GM21390 (cell line): Measurements from ENCODE around the gene ATAD3B.
"Not testable (repeated sequence)": the region's sequence is repeated elsewhere in the genome, so short reads cannot be mapped to it uniquely, and the experiment has no call there.

Experiments
- ATAC-seq: cut with Tn5 transposase; IDR thresholded peaks from one replicate; pipeline ENCODE4 v1.9.1; 2021; ENCODE audit not compliant: unreplicated experiment

Gene ATAD3B

DNA sequence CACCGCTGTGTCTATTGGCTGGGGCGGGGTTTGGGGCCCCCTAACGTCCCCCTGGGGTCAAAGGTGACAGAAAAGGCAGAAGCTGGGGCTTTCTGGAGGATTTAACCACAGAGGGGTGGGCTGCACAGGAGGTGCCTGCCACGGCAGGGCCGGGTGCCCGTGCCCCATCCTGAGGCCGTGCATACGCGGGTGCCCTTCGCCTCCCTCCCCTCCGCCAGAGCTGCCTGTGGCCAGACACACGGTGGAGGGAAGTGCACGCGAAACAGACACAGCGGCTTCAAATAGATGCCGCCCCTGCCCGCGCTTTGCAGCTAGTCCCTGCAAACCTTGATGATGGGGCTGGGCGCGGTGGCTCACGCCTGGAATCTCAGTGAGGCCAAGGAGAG is 37.9 kb downstream of the ATAD3B start:
- ATAC-seq, result not testable (repeated sequence)

- no peak for ATAC-seq
Measured at GRCh38 chr1:1510912-1511532, 39.5 kb downstream of the ATAD3B start.

GRCh38 chr1:1511533-1512285 is 40.1 kb downstream of the ATAD3B start, which contains the start of gene ATAD3A:
Gene ATAD3A (plus strand): TSS chr1:1512162. CDS start chr1:1512269, 107 bp downstream.
- ATAC-seq, result peak; percentile 77

GRCh38 chr1:1512425-1512824 is 40.9 kb downstream of the ATAD3B start:
- ATAC-seq, result peak; percentile 11

GRCh38 chr1:1513675-1514074 is 42.1 kb downstream of the ATAD3B start:
- not testable (repeated sequence) for ATAC-seq

- ATAC-seq, result not testable (repeated sequence)
Measured at GRCh38 chr1:1514376-1514775, 42.8 kb downstream of the ATAD3B start.

GRCh38 chr1:1516923-1517322 is 45.4 kb downstream of the ATAD3B start:
- ATAC-seq, result not testable (repeated sequence)

- no peak for ATAC-seq
Measured at GRCh38 chr1:1517973-1518620, 46.5 kb downstream of the ATAD3B start.

- not testable (repeated sequence) for ATAC-seq
Measured at GRCh38 chr1:1518621-1519007, 47.0 kb downstream of the ATAD3B start.

DNA sequence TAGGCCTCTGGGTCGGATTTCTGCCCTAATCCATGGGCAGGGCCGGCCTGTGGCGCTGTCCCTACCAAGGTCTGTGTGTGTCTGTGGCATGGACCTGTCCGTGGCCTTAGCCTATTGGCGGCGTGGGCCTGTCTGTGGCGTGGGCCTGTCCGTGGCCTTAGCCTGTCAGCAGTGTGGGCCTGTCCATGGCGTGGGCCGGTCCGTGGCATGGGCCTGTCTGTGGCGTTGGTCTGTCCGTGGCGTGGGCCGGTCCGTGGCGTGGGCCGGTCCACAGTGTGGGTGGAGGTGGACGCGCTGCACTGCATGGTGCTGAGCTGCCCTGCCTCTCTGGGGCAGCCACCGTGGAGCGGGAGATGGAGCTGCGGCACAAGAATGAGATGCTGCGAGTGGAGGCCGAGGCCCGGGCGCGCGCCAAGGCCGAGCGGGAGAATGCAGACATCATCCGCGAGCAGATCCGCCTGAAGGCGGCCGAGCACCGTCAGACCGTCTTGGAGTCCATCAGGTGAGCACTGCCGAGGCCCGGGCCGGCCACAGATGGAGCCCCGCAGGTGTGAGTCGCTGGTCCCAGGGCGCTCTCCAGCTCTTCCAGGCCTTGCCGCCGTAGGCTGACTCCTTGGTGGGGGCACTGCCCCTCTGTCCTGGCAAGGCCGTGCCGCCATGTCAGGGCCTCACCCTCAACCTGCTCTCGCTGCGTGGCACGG is 48.4 kb downstream of the ATAD3B start:
- not testable (repeated sequence) for ATAC-seq

GRCh38 chr1:1521331-1521730 is 49.8 kb downstream of the ATAD3B start:
- no peak for ATAC-seq

DNA sequence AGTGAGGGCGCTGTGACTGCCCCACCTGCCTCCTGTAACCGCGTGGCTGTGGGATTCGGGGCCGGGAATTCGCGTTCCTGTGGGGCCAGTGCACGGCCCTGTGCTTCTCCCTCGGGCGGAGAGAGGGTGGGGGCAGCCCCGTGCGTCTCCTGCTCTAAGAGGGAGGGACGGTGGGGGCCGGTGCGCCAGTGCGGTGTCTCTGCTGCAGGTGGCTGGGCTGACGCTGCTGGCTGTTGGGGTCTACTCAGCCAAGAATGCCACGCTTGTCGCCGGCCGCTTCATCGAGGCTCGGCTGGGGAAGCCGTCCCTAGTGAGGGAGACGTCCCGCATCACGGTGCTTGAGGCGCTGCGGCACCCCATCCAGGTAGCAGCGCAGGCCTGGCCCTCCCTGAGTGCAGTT is 51.0 kb downstream of the ATAD3B start:
- not testable (repeated sequence) for ATAC-seq

GRCh38 chr1:1523226-1523625 is 51.7 kb downstream of the ATAD3B start:
- not testable (repeated sequence) for ATAC-seq

GRCh38 chr1:1523651-1524050 is 52.1 kb downstream of the ATAD3B start:
- not testable (repeated sequence) for ATAC-seq

- ATAC-seq, result not testable (repeated sequence)
Measured at GRCh38 chr1:1524750-1525383, 53.3 kb downstream of the ATAD3B start.

- ATAC-seq, result not testable (repeated sequence)
Measured at GRCh38 chr1:1526476-1526875, 54.9 kb downstream of the ATAD3B start.

GRCh38 chr1:1527092-1527816 is 55.7 kb downstream of the ATAD3B start:
- ATAC-seq, result no peak

DNA sequence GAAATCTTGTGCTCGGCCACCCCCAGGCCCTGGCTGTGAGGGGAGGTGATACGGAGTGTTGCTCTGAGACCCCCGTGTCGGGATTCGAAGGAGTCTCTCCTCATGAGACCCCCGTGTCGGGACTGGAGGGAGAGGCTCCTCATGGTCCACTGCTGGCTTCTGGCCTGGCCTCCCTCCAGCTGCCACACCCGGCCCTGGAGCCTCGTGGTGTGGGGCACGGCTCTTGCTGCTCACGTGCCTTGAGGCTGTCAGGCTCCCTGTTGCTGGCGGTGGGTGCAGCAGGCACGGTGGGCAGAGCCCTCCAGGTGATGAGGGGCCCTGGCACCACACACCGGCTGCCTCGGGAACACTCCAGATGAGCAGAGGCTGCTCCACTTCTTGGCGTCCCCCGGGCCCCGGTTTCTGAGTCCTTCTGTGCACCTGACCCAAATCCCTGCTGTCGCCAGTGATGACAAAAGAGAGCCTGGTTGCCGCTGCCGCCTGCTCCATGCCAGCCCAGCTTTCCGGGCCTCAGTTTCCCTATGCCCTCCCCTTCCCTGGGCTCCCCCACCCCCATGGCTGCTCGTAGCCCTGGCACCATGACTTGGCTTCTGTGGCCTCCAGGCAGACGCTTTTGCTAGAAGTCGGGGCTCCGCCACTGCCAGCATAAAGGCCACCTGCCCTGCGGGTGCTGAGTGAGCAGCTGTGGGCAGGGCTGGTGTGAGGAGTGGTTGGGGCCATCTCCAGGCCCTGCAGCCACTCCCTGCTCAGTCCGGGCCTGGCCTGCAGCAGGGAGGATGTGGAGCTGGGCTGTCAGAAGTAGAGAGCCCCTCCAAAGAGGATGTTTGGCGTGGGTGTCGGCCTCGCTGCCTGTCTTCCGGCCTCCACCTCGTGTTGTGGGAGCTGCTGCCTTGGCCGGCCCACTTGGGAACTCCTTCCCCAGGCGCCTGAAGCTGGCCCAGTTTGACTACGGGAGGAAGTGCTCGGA is 57.0 kb downstream of the ATAD3B start:
- no peak for ATAC-seq

DNA sequence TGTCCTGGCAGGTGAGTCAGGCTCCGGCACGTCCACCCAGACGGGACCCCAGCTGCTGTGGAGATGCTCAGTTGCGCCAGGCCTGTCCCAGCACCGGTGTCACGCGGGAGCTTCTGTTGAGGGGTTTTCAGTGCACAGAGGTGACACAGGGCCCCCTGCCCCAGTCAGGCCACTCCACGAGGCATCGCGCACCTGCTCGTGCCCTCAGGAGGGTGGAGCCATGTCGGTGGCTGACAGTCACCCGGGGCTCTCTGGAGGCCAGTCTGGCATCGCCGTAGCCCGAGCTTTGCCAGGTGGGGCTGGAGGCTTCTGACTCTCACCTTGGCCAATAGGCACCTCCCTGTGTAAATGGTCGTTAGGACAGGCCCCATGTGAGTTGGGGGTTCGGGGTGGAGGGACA is 57.8 kb downstream of the ATAD3B start:
- ATAC-seq, result no peak
